GM18502 (cell line): ENCODE measurements around the gene CMTM5.
"Not testable (repeated sequence)": the region's sequence is repeated elsewhere in the genome, so short reads cannot be mapped to it uniquely, and the experiment has no call there.

Source experiments
- ATAC-seq: cut with Tn5 transposase; IDR thresholded peaks from one replicate; pipeline ENCODE4 v1.9.1; 2021; ENCODE audit warnings: mild to moderate bottlenecking; ENCODE audit not compliant: unreplicated experiment, poor library complexity

CMTM5 gene

GRCh38 chr14:23377573-23378563 lies 1.0 kb downstream of the CMTM5 start:
- no peak for ATAC-seq

GRCh38 chr14:23378612-23379220 lies 1.9 kb downstream of the CMTM5 start:
- no peak for ATAC-seq

- no peak for ATAC-seq
These were observed 2.7 kb downstream of the CMTM5 start for GRCh38 chr14:23379366-23380196.

- ATAC-seq, result no peak
These were observed 3.5 kb downstream of the CMTM5 start for GRCh38 chr14:23380197-23380914.

- ATAC-seq, result no peak
These were observed 4.1 kb downstream of the CMTM5 start for GRCh38 chr14:23380976-23381375.

GRCh38 chr14:23381871-23382270 lies 5.0 kb downstream of the CMTM5 start:
- no peak for ATAC-seq

GRCh38 chr14:23382276-23382675 lies 5.4 kb downstream of the CMTM5 start:
- no peak for ATAC-seq

- ATAC-seq, result no peak
These were observed 6.0 kb downstream of the CMTM5 start for GRCh38 chr14:23382731-23383440.

- no peak for ATAC-seq
These were observed 7.7 kb downstream of the CMTM5 start for GRCh38 chr14:23384364-23385080.

- no peak for ATAC-seq
These were observed 8.4 kb downstream of the CMTM5 start for GRCh38 chr14:23385244-23385641.

GRCh38 chr14:23385642-23386265 lies 8.9 kb downstream of the CMTM5 start:
- ATAC-seq, result no peak

- not testable (repeated sequence) for ATAC-seq
These were observed 9.4 kb downstream of the CMTM5 start for GRCh38 chr14:23386266-23386657.

GRCh38 chr14:23386999-23387398 lies 10.2 kb downstream of the CMTM5 start:
- no peak for ATAC-seq

GRCh38 chr14:23387916-23388882 lies 11.4 kb downstream of the CMTM5 start:
- ATAC-seq, result no peak

- ATAC-seq, result no peak
These were observed 12.2 kb downstream of the CMTM5 start for GRCh38 chr14:23388996-23389395.

GRCh38 chr14:23389396-23389795 lies 12.6 kb downstream of the CMTM5 start:
- ATAC-seq, result no peak

- ATAC-seq, result not testable (repeated sequence)
These were observed 13.0 kb downstream of the CMTM5 start for GRCh38 chr14:23389871-23390270.
